BE2C (cell line): ENCODE data around the gene SLC4A5.

ENCODE experiments used
- DNase-seq: peaks from one replicate; pipeline ENCODE4 v3.0.0-alpha.2; 2020
- H3K27me3 ChIP-seq: fragments of 250-450 bp; sonication (Bioruptor Pico); 2 replicates; pipeline ENCODE4 v1.5.1; 2020; ENCODE audit warnings: mild to moderate bottlenecking
- H3K36me3 ChIP-seq: fragments of 250-450 bp; sonication (Bioruptor Pico); 2 replicates; pipeline ENCODE4 v1.5.1; 2020; ENCODE audit warnings: mild to moderate bottlenecking
- H3K4me1 ChIP-seq: fragments of 250-450 bp; sonication (Bioruptor Pico); 2 replicates; pipeline ENCODE4 v1.5.1; 2020
- H3K4me3 ChIP-seq: 2 replicates; pipeline ENCODE4 v1.5.1; 2011; ENCODE audit warnings: low read depth, low read length
- H3K9me3 ChIP-seq: fragments of 250-450 bp; sonication (Bioruptor Pico); 2 replicates; pipeline ENCODE4 v1.5.1; 2020
- CTCF ChIP-seq: IDR thresholded peaks from 2 replicates; pipeline ENCODE4 v1.5.1; 2012; ENCODE audit warnings: mild to moderate bottlenecking, low read depth, low read length

SLC4A5 gene

GRCh38 chr2:74253971-74254310 lies 89.3 kb downstream of the SLC4A5 start:
- no peak for TF ChIP-seq CTCF
- DNase-seq, result no peak
- Histone ChIP-seq H3K36me3 (no peaks in the 10 kb centered on the region), H3K9me3 (no peaks in the 10 kb centered on the region), H3K27me3 (no peaks in the 10 kb centered on the region), H3K4me1 (no peaks in the 10 kb centered on the region), H3K4me3 (no peak overlapping the region)

GRCh38 chr2:74253306-74253970 lies 89.8 kb downstream of the SLC4A5 start:
- Histone ChIP-seq H3K27me3 (no peaks in the 10 kb centered on the region), H3K4me1 (no peaks in the 10 kb centered on the region), H3K36me3 (no peaks in the 10 kb centered on the region), H3K4me3 (no peak overlapping the region), H3K9me3 (no peaks in the 10 kb centered on the region)
- no peak for DNase-seq
- TF ChIP-seq CTCF, result no peak

DNA sequence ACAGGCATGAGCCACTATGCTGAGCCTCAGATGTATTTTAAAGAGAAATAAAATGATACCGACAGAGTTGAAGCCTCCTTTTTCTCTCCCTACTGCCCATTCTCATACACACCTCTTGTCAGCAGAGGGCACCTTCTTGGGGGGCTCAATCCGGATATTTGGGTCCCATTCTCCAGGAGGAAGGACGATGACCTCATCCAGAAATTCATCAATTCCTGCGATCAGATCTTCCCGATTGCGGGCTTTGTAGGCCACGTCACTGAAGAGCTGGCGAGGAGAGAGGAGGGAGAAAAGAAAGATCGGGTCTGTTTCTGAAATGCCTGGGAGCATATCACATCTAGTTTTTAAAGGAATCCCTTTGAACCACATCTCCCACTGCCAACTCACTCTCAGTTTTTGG lies 90.4 kb downstream of the SLC4A5 start:
- no peaks in the 10 kb centered on the region for H3K36me3 ChIP-seq
- H3K4me3 ChIP-seq, result no peak overlapping the region
- no peak for TF ChIP-seq CTCF
- H3K27me3 ChIP-seq, result no peaks in the 10 kb centered on the region
- DNase-seq, result no peak
- no peaks in the 10 kb centered on the region for H3K4me1 ChIP-seq
- no peaks in the 10 kb centered on the region for H3K9me3 ChIP-seq

DNA sequence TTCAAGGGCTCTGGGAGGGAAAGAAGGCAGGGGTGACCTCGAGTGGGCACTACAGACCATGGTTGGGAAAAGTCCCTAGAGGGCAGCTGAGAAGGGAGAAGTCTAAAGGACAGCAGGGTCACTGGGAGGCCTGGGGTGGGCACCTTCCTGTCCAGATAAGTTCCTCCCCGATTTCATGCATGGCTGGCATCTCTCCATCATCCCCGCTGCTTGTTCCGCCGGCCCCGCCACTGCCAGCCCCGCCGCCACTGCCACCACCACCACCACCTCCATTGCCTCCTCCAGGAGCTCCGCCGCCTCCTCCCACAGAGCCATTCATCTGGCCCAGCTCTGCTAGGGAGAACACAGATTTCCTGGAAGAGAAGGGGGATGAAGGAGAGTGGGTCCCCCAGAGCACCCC lies 91.2 kb downstream of the SLC4A5 start:
- H3K9me3 ChIP-seq, result no peaks in the 10 kb centered on the region
- no peaks in the 10 kb centered on the region for H3K36me3 ChIP-seq
- DNase-seq, result no peak
- H3K4me1 ChIP-seq, result no peaks in the 10 kb centered on the region
- no peak overlapping the region for H3K4me3 ChIP-seq
- H3K27me3 ChIP-seq, result no peaks in the 10 kb centered on the region
- TF ChIP-seq CTCF, result no peak

- Histone ChIP-seq H3K4me3 (no peak overlapping the region), H3K9me3 (no peaks in the 10 kb centered on the region), H3K36me3 (no peaks in the 10 kb centered on the region), H3K4me1 (no peaks in the 10 kb centered on the region), H3K27me3 (no peaks in the 10 kb centered on the region)
- DNase-seq, result peak; percentile 42
- peak; percentile 71 for TF ChIP-seq CTCF
Measured at GRCh38 chr2:74250189-74250631, 93.0 kb downstream of the SLC4A5 start.

DNA sequence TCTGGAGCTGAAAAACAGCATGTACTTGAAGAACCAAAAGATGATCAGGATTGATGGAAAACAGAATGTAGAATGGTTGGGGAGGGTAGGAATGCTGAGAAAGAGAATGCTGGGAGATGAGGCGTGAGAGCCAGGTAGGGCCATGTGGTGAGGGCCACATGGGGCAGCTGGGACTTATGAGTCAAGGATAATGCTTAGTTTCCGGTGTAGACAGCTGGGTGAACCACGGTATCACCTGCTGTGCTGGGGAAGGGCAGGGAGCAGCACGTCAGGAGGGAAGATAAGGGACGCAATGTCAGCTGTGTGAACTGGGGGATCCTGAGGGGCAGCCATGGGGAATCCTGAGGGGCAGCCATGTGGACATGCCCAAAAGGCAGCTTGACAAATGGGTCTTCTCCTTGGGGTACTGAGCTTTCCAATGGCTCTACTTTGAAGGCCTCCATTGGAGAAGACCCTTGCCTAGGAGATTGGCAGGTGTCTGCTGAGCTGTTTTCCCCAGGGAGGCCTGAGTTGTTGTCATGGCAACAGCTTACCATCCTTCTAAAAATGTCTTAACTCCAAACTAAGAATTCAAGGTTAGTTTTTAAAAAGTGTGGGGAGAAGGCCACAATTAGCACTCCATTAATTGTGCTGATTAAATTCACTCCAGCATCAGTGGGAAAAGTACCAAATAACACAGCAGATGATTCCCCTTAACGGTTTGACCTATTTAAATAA lies 93.7 kb downstream of the SLC4A5 start:
- no peak overlapping the region for H3K4me3 ChIP-seq
- no peaks in the 10 kb centered on the region for H3K9me3 ChIP-seq
- H3K27me3 ChIP-seq, result no peaks in the 10 kb centered on the region
- H3K36me3 ChIP-seq, result no peaks in the 10 kb centered on the region
- TF ChIP-seq CTCF, result no peak
- H3K4me1 ChIP-seq, result no peaks in the 10 kb centered on the region
- DNase-seq, result no peak
